ENCODE results near the gene CEP350. TPM values are rescaled to one million over a fixed set of nuclear protein-coding genes. Genes with fewer than 3 reads are reported as not detected.
A peak's percentile ranks its signal among the peaks of the same experiment; 100 is the strongest.

The CEP350 gene
- total and polyA plus RNA-seq, 10 of the 15 experiments (the other 5 are each of a cell fraction or from before 2014, with no cell fraction given) = 5.2 to 46.0 (median 23.1) TPM

DNA sequence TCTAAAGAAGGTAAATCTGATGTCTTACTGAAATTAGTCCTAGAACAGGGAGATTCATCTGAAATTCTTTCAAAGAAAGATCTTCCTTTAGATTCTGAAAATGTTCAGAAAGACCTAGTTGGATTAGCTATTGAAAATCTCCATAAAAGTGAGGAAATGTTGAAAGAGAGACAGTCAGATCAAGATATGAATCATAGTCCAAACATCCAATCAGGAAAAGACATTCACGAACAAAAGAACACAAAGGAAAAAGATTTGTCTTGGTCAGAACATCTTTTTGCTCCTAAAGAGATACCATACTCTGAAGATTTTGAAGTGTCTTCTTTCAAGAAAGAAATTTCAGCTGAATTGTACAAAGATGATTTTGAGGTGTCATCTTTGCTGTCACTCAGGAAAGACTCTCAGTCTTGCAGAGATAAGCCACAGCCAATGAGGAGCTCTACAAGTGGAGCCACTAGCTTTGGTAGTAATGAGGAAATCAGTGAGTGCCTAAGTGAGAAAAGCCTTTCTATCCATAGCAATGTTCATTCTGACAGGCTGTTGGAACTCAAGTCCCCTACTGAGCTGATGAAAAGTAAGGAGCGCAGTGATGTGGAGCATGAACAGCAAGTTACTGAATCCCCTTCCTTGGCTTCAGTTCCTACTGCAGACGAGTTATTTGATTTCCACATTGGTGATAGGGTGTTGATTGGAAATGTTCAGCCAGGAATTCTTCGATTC, 138.5 kb downstream of the CEP350 start:
- no peaks in the 10 kb centered on the region for H3K9me3 ChIP-seq (replicated peaks; ENCODE audit: control insufficient read depth, insufficient read depth, low read length)
- no peaks in the 10 kb centered on the region for H3K4me1 ChIP-seq (ENCODE audit: control insufficient read depth, insufficient read depth, low read length)
- ChIA-PET SMC1A (ENCODE audit: uncharacterized antibody, unreplicated experiment) (interaction anchor here (1.2 kb wide), 1 partner anchor 76 kb away, joined by 3 read pairs; no protein-coding TSS in a partner anchor), POLR2A (no interaction called here), RAD21 (ENCODE audit: unreplicated experiment) (no interaction called here), CTCF (interaction anchor here (1.4 kb wide), 1 partner anchor 23 kb away, joined by 4 read pairs; no protein-coding TSS in a partner anchor)
- no peak overlapping the region for H2AFZ ChIP-seq (ENCODE audit: control insufficient read depth, low read depth, low read length)
- H4K20me1 ChIP-seq (ENCODE audit: control insufficient read depth, insufficient read depth) = no peaks in the 10 kb centered on the region
- H3K9ac ChIP-seq (ENCODE audit: control insufficient read depth, insufficient read depth, low read length) = no peak overlapping the region
- intact Hi-C loops (cut with micrococcal nuclease; ENCODE audit: unreplicated experiment) (loop anchor here (5.0 kb wide), 1 partner anchor 84 kb away; no protein-coding TSS in a partner anchor), in situ Hi-C loops (cut with MboI) (no loop called here)
- H3K27ac ChIP-seq (ENCODE audit: control insufficient read depth, insufficient read depth) = no peak overlapping the region
- TF ChIP-seq RAD51 (IDR thresholded peaks at IDR 0.05) (no peak), MTA3 (IDR thresholded peaks at IDR 0.05; ENCODE audit: borderline replicate concordance, low read length) (no peak), TBL1XR1 (IDR thresholded peaks at IDR 0.05; ENCODE audit: low read depth, low read length) (no peak), SMAD5 (IDR thresholded peaks at IDR 0.05; ENCODE audit: low read depth) (no peak), CREB1 (IDR thresholded peaks at IDR 0.05; ENCODE audit: low read depth) (no peak), BRCA1 (IDR thresholded peaks at IDR 0.05; ENCODE audit: low read depth, low read length) (no peak), CHD4 (IDR thresholded peaks at IDR 0.05) (no peak), ZZZ3 (IDR thresholded peaks at IDR 0.05; ENCODE audit: control insufficient read depth, insufficient read length, low read depth) (no peak), CBX5 (IDR thresholded peaks at IDR 0.05; ENCODE audit: low read depth) (no peak), RUNX3 (IDR thresholded peaks at IDR 0.05; ENCODE audit: low read length) (no peak), FOXM1 (IDR thresholded peaks at IDR 0.05; ENCODE audit: low read depth, low read length) (no peak), DPF2 (IDR thresholded peaks at IDR 0.05) (no peak)
- TF ChIP-seq, protein P1, sequence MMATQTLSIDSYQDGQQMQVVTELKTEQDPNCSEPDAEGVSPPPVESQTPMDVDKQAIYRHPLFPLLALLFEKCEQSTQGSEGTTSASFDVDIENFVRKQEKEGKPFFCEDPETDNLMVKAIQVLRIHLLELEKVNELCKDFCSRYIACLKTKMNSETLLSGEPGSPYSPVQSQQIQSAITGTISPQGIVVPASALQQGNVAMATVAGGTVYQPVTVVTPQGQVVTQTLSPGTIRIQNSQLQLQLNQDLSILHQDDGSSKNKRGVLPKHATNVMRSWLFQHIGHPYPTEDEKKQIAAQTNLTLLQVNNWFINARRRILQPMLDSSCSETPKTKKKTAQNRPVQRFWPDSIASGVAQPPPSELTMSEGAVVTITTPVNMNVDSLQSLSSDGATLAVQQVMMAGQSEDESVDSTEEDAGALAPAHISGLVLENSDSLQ (IDR thresholded peaks at IDR 0.05) = no peak
- TF ChIP-seq, protein P2, sequence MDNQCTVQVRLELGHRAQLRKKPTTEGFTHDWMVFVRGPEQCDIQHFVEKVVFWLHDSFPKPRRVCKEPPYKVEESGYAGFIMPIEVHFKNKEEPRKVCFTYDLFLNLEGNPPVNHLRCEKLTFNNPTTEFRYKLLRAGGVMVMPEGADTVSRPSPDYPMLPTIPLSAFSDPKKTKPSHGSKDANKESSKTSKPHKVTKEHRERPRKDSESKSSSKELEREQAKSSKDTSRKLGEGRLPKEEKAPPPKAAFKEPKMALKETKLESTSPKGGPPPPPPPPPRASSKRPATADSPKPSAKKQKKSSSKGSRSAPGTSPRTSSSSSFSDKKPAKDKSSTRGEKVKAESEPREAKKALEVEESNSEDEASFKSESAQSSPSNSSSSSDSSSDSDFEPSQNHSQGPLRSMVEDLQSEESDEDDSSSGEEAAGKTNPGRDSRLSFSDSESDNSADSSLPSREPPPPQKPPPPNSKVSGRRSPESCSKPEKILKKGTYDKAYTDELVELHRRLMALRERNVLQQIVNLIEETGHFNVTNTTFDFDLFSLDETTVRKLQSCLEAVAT (IDR thresholded peaks at IDR 0.05) = no peak
- ATAC-seq (no peak), FAIRE-seq (no peak), DNase-seq (ENCODE audit: low read depth, low spot score) (no peak)
- no peaks in the 10 kb centered on the region for H3K27me3 ChIP-seq (replicated peaks in 1 of 2; ENCODE audit: control insufficient read depth in 2 of 2, insufficient read depth in 2 of 2, low read length in 1 of 2)
- H3K79me2 ChIP-seq (ENCODE audit: control insufficient read depth, insufficient read depth, low read length) = no peaks in the 10 kb centered on the region
- no peak overlapping the region for H3K4me2 ChIP-seq (ENCODE audit: control insufficient read depth, insufficient read depth)
- H3K36me3 ChIP-seq (ENCODE audit: control insufficient read depth in 2 of 2, insufficient read depth in 2 of 2, low read length in 1 of 2) = peaks cover 3 to 19% of the 10 kb centered on the region in 2 experiments
- WGBS (ENCODE audit: insufficient coverage, insufficient replicate concordance, low lambda C conversion rate, missing lambda C conversion rate) = 96% methylated on average over 4 of the region's 4 CpGs
- H3K4me3 ChIP-seq = no peak overlapping the region
- BruUV-seq (replicated peaks) = TSS peak; percentile 45

Measured in GM12878 (cell line).